GM10248 (cell line): ENCODE measurements around the gene TEKT3.

Experiments
- CTCF ChIA-PET: fragments of 300-600 bp; sonication (Branson Sonifier 250); formaldehyde crosslinking; extraction: SDS; loops from one replicate; lab custom pipeline; 2021; ENCODE audit warnings: antibody characterized with exemption; lab: Yijun Ruan, JAX
- POLR2A ChIA-PET: fragments of 350-650 bp; sonication (Branson Sonifier 250); formaldehyde crosslinking; extraction: SDS; loops from one replicate; lab custom pipeline; 2020; ENCODE audit warnings: antibody characterized with exemption; lab: Yijun Ruan, JAX
- DNase-seq: peaks from one replicate; pipeline ENCODE4 v3.0.0; 2012; ENCODE audit errors: extremely low spot score
- TF ChIP-seq, protein P1 (sequence below): IDR thresholded peaks from 2 replicates; pipeline ENCODE4 v1.5.1; 2012; ENCODE audit warnings: mild to moderate bottlenecking, low read depth; ENCODE audit errors: extremely low read depth, missing control alignments, control extremely low read depth

Gene TEKT3

GRCh38 chr17:15309236-15309635 is 32.2 kb downstream of the TEKT3 start:
- ChIA-PET POLR2A (no interaction called here), CTCF (no interaction called here)
- TF ChIP-seq, protein P1, sequence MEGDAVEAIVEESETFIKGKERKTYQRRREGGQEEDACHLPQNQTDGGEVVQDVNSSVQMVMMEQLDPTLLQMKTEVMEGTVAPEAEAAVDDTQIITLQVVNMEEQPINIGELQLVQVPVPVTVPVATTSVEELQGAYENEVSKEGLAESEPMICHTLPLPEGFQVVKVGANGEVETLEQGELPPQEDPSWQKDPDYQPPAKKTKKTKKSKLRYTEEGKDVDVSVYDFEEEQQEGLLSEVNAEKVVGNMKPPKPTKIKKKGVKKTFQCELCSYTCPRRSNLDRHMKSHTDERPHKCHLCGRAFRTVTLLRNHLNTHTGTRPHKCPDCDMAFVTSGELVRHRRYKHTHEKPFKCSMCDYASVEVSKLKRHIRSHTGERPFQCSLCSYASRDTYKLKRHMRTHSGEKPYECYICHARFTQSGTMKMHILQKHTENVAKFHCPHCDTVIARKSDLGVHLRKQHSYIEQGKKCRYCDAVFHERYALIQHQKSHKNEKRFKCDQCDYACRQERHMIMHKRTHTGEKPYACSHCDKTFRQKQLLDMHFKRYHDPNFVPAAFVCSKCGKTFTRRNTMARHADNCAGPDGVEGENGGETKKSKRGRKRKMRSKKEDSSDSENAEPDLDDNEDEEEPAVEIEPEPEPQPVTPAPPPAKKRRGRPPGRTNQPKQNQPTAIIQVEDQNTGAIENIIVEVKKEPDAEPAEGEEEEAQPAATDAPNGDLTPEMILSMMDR, result no peak
- DNase-seq, result no peak

DNA sequence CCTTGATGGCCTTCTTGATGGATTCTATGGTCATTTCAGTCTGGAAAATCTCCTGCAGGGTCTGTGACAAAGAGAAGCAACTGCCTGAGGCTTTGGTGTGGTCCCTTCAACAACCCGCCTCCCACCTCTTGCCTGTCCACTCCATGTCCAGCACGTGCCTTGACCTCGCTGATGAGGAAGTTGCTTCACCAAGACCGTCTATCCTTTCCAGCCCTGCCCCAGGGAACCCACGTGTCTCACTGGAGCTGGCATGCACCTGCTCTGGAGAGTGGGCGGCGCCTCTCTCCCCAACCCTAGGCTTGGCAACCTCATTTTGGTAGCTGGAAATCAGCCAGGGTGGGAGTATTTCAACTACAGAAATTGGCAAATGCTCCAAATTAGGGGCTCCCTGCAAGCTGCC is 32.6 kb downstream of the TEKT3 start:
- TF ChIP-seq, protein P1, result no peak
- ChIA-PET CTCF (no interaction called here), POLR2A (no interaction called here)
- no peak for DNase-seq

GRCh38 chr17:15307710-15308111 is 33.7 kb downstream of the TEKT3 start:
- TF ChIP-seq, protein P1, result no peak
- POLR2A ChIA-PET, result no interaction called here
- DNase-seq, result no peak
- CTCF ChIA-PET, result no interaction called here

- POLR2A ChIA-PET, result no interaction called here
- CTCF ChIA-PET, result no interaction called here
- TF ChIP-seq, protein P1, result no peak
- DNase-seq, result no peak
These were observed 37.5 kb downstream of the TEKT3 start for GRCh38 chr17:15303851-15304250.

DNA sequence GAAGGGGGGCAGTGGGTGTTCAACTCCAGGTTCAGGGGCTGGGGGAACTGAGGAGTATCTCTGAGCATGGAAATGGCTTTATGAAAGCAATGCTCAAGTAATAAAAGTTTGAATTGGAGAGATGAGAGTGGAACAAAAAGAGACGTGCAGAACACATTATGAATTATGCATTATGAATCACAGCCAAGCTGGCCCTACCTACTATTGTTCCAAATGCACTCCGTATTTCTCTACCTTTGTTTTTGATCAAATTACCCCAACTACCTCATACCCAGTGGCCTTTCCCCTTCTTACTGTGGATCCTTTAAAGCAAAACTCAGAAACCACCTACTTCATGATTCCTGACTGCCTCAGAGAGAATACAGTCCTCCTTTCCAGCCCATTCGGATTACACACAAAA is 38.1 kb downstream of the TEKT3 start:
- POLR2A ChIA-PET, result no interaction called here
- TF ChIP-seq, protein P1, result no peak
- DNase-seq, result no peak
- CTCF ChIA-PET, result no interaction called here

DNA sequence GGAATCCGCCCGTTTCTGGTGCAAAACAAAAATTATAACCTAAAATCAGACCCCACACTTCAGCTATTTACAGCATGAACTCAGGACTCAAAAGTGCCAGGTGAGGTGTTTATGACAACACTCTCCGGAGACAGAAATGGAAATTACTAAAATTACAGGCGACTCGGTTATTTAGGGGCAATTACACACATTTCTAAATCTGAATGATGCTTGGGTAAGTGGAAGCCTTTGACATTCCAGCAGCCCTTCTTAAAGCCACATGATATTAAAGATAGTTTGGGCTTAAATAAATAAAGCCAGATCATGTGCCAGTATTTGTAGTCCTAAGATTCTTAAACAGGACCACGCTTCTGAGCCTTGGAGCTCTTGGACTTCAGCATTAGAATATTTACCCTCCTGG is 39.6 kb downstream of the TEKT3 start:
- POLR2A ChIA-PET, result no interaction called here
- CTCF ChIA-PET, result no interaction called here
- TF ChIP-seq, protein P1, result no peak
- no peak for DNase-seq

- DNase-seq, result no peak
- CTCF ChIA-PET, result no interaction called here
- TF ChIP-seq, protein P1, result no peak
- POLR2A ChIA-PET, result no interaction called here
These were observed 43.2 kb downstream of the TEKT3 start for GRCh38 chr17:15298176-15298575.
